Endodermal cell (in vitro differentiated cells): ENCODE data around the gene VAV1. TPM values are rescaled to one million over a fixed set of nuclear protein-coding genes. Genes with fewer than 3 reads are reported as not detected.

Experiments
- DNase-seq: peaks from one replicate; pipeline ENCODE4 v3.0.0-alpha.2; 2017
- H3K27ac ChIP-seq: 2 replicates; pipeline ENCODE4 v1.5.1; 2013; ENCODE audit warnings: mild to moderate bottlenecking, low read depth, low read length, moderate library complexity
- H3K27me3 ChIP-seq: 2 replicates; pipeline ENCODE4 v1.6.1; 2013; ENCODE audit warnings: mild to moderate bottlenecking, low read length, moderate library complexity; ENCODE audit not compliant: insufficient read depth, control insufficient read depth, poor library complexity, severe bottlenecking
- H3K36me3 ChIP-seq: 2 replicates; pipeline ENCODE4 v1.7.0; 2013; ENCODE audit warnings: mild to moderate bottlenecking, low read length, moderate library complexity; ENCODE audit not compliant: control insufficient read depth, insufficient read depth
- H3K4me1 ChIP-seq: one replicate; pipeline ENCODE4 v1.7.0; 2013; ENCODE audit warnings: low read length; ENCODE audit not compliant: control insufficient read depth, insufficient read depth
- H3K4me3 ChIP-seq: 2 replicates; pipeline ENCODE4 v1.5.1; 2013; ENCODE audit warnings: mild to moderate bottlenecking, low read length, moderate library complexity
- H3K9ac ChIP-seq: 2 replicates; pipeline ENCODE4 v1.6.1; 2013; ENCODE audit warnings: mild to moderate bottlenecking, low read length, moderate library complexity; ENCODE audit not compliant: poor library complexity, severe bottlenecking; ENCODE audit errors: extremely low read depth
- H3K9me3 ChIP-seq: 2 replicates; pipeline ENCODE4 v1.6.1; 2013; ENCODE audit warnings: mild to moderate bottlenecking, low read length, moderate library complexity; ENCODE audit not compliant: control insufficient read depth
- H3K27ac Mint-ChIP-seq: 2 replicates; pipeline ENCODE4 v1.8.0; 2020; ENCODE audit warnings: mixed read lengths
- H3K27me3 Mint-ChIP-seq: 2 replicates; pipeline ENCODE4 v1.8.0; 2021; ENCODE audit warnings: mild to moderate bottlenecking, mixed read lengths; ENCODE audit not compliant: insufficient read depth
- H3K36me3 Mint-ChIP-seq: 2 replicates; pipeline ENCODE4 v1.8.0; 2020; ENCODE audit warnings: low read depth, mixed read lengths
- H3K4me1 Mint-ChIP-seq: 2 replicates; pipeline ENCODE4 v1.8.0; 2020; ENCODE audit warnings: mixed read lengths
- H3K4me3 Mint-ChIP-seq: 2 replicates; pipeline ENCODE4 v1.8.0; 2020; ENCODE audit warnings: mild to moderate bottlenecking, moderate library complexity, mixed read lengths
- H3K9me3 Mint-ChIP-seq: 2 replicates; pipeline ENCODE4 v1.8.0; 2020; ENCODE audit warnings: mild to moderate bottlenecking, mixed read lengths
- WGBS, 2 experiments: methylation state at CpG; one replicate each; pipeline versions ENCODE4 v1.1.5 to v1.1.7; 2013; ENCODE audit warnings: missing lambda C conversion rate in 2 of 2, mixed read lengths in 1 of 2; ENCODE audit not compliant: insufficient coverage in 1 of 2, insufficient read length in 1 of 2; 5-methylcytosine and 5-hydroxymethylcytosine counted together
- long read RNA-seq, 4 experiments: library from polyadenylated mRNA in 2 of 4; library from RNA in 1 of 4; library from capped mRNA in 1 of 4; stranded (forward) in 3 of 4; unstranded in 1 of 4; transcript quantifications; one replicate each; pipeline ENCODE4 v2.0.0, GENCODE V29; 2020 to 2021; ENCODE audit warnings: inconsistent platforms in 1 of 4
- polyA plus RNA-seq, 2 experiments: library from polyadenylated mRNA; stranded (reverse); fragments of 50-300 nt; gene quantifications; one replicate each; pipeline ENCODE4 v1.2.3, GENCODE V29; 2013
- total RNA-seq, 2 donors: library from RNA; stranded (reverse); fragmentation: NEBNext Ultra II Directional in 1 of 2; extraction: Animal tissue kit (Norgen Biotek cat#: 25700) in 1 of 2; gene quantifications; 2 replicates in 1 of 2; 3 replicates in 1 of 2; pipeline ENCODE4 v1.2.1, GENCODE V29; 2021
- TF ChIP-seq, protein P1 (sequence below): fragments of 200-600 bp; sonication (generic); conservative IDR thresholded peaks from 2 replicates; pipeline ENCODE4 v1.5.0; 2021; ENCODE audit warnings: antibody characterized with exemption, mild to moderate bottlenecking

The VAV1 gene, protein sequence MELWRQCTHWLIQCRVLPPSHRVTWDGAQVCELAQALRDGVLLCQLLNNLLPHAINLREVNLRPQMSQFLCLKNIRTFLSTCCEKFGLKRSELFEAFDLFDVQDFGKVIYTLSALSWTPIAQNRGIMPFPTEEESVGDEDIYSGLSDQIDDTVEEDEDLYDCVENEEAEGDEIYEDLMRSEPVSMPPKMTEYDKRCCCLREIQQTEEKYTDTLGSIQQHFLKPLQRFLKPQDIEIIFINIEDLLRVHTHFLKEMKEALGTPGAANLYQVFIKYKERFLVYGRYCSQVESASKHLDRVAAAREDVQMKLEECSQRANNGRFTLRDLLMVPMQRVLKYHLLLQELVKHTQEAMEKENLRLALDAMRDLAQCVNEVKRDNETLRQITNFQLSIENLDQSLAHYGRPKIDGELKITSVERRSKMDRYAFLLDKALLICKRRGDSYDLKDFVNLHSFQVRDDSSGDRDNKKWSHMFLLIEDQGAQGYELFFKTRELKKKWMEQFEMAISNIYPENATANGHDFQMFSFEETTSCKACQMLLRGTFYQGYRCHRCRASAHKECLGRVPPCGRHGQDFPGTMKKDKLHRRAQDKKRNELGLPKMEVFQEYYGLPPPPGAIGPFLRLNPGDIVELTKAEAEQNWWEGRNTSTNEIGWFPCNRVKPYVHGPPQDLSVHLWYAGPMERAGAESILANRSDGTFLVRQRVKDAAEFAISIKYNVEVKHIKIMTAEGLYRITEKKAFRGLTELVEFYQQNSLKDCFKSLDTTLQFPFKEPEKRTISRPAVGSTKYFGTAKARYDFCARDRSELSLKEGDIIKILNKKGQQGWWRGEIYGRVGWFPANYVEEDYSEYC
- total RNA-seq: not detected
- not detected for polyA plus RNA-seq (2013, experiment 1 of 2)
- not detected for polyA plus RNA-seq (2013, experiment 2 of 2)
- long read RNA-seq, experiment 1: 0 reads
- long read RNA-seq, experiment 2: 0 reads
- long read RNA-seq, experiment 3: 0 reads
- long read RNA-seq, experiment 4: 0 reads

DNA sequence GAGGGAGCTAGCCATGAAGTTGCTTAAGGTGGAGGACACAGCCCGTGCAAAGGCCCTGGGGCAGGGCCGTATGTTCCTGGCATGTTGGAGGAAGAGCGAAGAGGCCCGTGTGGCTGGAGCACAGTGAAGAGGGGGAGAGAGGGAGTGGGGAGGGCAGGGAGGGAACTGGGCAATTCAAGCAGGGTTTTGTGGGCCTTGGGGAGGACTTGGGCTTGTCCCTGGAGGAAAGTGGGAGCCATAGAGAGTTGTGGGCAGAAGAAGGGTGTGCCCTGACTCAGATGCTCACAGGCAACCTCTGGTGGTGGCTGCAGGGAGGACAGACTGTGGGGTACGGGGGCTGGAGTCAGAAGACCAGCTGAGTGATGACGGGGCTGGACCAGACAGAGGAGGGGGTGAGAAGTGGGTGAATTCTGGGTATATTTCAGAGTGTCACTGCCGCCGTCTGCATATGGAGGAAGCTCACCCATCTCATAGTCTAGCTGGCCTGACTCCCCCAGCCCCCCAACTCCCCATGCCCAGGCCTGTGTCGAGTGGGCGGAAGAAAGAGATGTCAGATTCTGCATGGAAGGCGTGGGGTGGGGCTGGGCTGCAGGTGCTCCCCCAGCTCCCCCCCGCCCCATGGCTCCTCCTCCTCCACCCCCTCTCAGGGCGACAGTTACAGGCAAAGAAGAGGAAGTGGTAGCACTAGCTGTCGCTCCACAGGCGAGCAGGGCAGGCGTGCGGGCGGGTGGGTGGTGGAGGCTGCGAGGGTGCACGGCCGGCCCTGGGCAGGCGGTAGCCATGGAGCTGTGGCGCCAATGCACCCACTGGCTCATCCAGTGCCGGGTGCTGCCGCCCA is at the start of gene VAV1:
TSS of gene VAV1 (plus strand) at position 681 of the 838 bp plus-strand sequence. CDS start at position 781, 100 bp downstream.
- Histone ChIP-seq H3K4me3 (no peak within 1 kb of the TSS), H3K27me3 (no peaks in the 10 kb centered on the region), H3K36me3 (no peaks in the 10 kb centered on the region), H3K27ac (no peak within 1 kb of the TSS), H3K4me1 (no peaks in the 10 kb centered on the region), H3K9ac (no peak within 1 kb of the TSS), H3K9me3 (no peaks in the 10 kb centered on the region)
- H3K36me3 Mint-ChIP-seq: no peaks in the 10 kb centered on the region
- H3K9me3 Mint-ChIP-seq: no peaks in the 10 kb centered on the region
- 83 to 84% methylated on average over 6 to 22 of the region's 25 CpGs for WGBS, 2 experiments
- TF ChIP-seq, protein P1, sequence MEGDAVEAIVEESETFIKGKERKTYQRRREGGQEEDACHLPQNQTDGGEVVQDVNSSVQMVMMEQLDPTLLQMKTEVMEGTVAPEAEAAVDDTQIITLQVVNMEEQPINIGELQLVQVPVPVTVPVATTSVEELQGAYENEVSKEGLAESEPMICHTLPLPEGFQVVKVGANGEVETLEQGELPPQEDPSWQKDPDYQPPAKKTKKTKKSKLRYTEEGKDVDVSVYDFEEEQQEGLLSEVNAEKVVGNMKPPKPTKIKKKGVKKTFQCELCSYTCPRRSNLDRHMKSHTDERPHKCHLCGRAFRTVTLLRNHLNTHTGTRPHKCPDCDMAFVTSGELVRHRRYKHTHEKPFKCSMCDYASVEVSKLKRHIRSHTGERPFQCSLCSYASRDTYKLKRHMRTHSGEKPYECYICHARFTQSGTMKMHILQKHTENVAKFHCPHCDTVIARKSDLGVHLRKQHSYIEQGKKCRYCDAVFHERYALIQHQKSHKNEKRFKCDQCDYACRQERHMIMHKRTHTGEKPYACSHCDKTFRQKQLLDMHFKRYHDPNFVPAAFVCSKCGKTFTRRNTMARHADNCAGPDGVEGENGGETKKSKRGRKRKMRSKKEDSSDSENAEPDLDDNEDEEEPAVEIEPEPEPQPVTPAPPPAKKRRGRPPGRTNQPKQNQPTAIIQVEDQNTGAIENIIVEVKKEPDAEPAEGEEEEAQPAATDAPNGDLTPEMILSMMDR: peak; percentile 45
- H3K4me3 Mint-ChIP-seq: no peak within 1 kb of the TSS
- peaks cover 4% of the 10 kb centered on the region for H3K27me3 Mint-ChIP-seq
- H3K4me1 Mint-ChIP-seq: no peaks in the 10 kb centered on the region
- peak; percentile 57 for DNase-seq
- H3K27ac Mint-ChIP-seq: peak within 1 kb of the TSS; percentile 48

DNA sequence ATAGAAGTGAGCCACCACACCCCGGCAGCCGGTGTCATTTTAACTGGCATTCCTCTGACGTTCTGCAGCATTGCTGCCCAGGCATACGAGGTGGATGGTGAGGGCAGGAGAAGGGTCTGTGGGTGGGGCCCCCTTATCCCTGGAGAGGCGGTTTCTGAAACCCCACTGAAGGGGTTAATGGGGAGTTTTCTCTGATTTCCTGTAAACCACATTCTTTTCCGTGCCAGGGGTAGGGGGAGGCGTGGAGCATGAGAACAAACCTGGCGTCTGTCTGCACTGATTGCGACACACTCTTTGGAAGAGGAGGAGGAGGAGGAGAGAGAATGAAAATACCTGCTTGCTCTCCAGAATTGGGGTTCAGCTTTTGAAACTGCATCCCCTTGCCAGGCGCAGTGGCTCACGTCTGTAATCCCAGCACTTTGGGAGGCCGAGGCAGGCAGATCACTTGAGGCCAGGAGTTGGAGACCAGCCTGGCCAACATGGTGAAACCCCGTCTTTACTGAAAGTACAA is 49.3 kb upstream of the VAV1 start:
- H3K9me3 Mint-ChIP-seq: peaks cover 7% of the 10 kb centered on the region
- no peaks in the 10 kb centered on the region for H3K36me3 Mint-ChIP-seq
- Histone ChIP-seq H3K9me3 (no peaks in the 10 kb centered on the region), H3K36me3 (no peaks in the 10 kb centered on the region), H3K27me3 (no peaks in the 10 kb centered on the region), H3K4me1 (no peaks in the 10 kb centered on the region), H3K4me3 (no peak overlapping the region), H3K9ac (no peak overlapping the region), H3K27ac (no peak overlapping the region)
- peak; percentile 67 for DNase-seq
- H3K4me1 Mint-ChIP-seq: peaks cover 10% of the 10 kb centered on the region
- H3K27me3 Mint-ChIP-seq: peaks cover 2% of the 10 kb centered on the region
- H3K27ac Mint-ChIP-seq: peak overlapping the region; percentile 84
- H3K4me3 Mint-ChIP-seq: no peak overlapping the region
- TF ChIP-seq, protein P1: no peak
- WGBS, 2 experiments: 68 to 72% methylated on average over 11 to 13 of the region's 13 CpGs
